ENCODE data around the gene PBX2.

DNA sequence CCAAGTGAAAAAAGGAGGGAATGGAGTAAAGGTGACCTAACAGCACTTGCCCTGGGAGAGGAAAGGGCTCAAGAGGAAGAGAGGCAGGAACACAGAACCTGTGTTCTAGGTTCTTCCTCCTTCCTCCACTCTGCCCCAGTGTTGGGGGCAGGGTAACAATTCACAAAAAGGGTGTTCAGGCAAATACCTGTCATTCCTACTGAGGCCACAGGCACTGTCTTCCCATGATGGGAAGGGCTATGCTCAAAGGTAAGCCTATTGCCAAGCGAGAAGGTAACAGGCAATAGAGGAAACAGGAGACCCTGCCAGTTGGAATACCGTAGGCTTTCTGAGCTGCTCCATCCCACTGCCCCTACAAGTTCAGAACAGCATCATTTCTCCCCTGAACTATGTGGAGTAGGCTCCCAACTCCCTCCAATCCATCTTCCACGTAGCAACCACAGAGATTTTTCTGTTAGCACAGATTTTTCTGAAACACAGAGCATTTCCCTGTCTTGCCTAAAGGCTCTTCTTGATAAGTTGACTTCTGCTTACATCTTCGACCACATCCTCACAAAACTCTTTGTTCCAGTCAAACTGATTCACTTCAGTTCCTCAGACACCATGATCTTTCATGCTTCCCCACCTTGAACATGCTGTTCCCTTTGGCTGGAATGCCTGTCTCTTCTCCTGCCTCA, 16.8 kb downstream of the PBX2 start:
- no peak for TF ChIP-seq EZH2 (IDR thresholded peaks at IDR 0.05; ENCODE audit: borderline replicate concordance, low read depth, low read length, severe bottlenecking)
- TF ChIP-seq, protein P1, sequence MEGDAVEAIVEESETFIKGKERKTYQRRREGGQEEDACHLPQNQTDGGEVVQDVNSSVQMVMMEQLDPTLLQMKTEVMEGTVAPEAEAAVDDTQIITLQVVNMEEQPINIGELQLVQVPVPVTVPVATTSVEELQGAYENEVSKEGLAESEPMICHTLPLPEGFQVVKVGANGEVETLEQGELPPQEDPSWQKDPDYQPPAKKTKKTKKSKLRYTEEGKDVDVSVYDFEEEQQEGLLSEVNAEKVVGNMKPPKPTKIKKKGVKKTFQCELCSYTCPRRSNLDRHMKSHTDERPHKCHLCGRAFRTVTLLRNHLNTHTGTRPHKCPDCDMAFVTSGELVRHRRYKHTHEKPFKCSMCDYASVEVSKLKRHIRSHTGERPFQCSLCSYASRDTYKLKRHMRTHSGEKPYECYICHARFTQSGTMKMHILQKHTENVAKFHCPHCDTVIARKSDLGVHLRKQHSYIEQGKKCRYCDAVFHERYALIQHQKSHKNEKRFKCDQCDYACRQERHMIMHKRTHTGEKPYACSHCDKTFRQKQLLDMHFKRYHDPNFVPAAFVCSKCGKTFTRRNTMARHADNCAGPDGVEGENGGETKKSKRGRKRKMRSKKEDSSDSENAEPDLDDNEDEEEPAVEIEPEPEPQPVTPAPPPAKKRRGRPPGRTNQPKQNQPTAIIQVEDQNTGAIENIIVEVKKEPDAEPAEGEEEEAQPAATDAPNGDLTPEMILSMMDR (IDR thresholded peaks at IDR 0.05; ENCODE audit: borderline replicate concordance, extremely low read depth, low read length, poor library complexity, severe bottlenecking) = no peak

All from DND-41 (cell line).